Calu3 (cell line): ENCODE data around the gene C6orf136. TPM values are rescaled to one million over a fixed set of nuclear protein-coding genes. Genes with fewer than 3 reads are reported as not detected.

ENCODE experiments used
- BruUV-seq: library from RNA; stranded (reverse); fragments of 400-500 nt; replicated peaks from 2 replicates; lab custom pipeline; 2021; lab: Mats Ljungman, UMichigan
- CTCF ChIA-PET: fragments of 300-600 bp; sonication (Branson Sonifier 250); formaldehyde crosslinking; loops from one replicate; lab custom pipeline; 2022; ENCODE audit warnings: antibody characterized with exemption; lab: Charles Lee
- DNase-seq: peaks from one replicate; pipeline ENCODE4 v3.0.0; 2022
- H3K27ac Mint-ChIP-seq: one replicate; pipeline ENCODE4 v1.8.0; 2022; ENCODE audit warnings: mixed read lengths; ENCODE audit not compliant: unreplicated experiment
- H3K27me3 Mint-ChIP-seq: one replicate; pipeline ENCODE4 v1.8.0; 2022; ENCODE audit warnings: mixed read lengths; ENCODE audit not compliant: unreplicated experiment
- H3K36me3 Mint-ChIP-seq: one replicate; pipeline ENCODE4 v1.8.0; 2022; ENCODE audit warnings: mild to moderate bottlenecking, moderate library complexity, mixed read lengths; ENCODE audit not compliant: insufficient read depth, unreplicated experiment
- H3K4me1 Mint-ChIP-seq: one replicate; pipeline ENCODE4 v1.8.0; 2022; ENCODE audit warnings: mild to moderate bottlenecking, low read depth, mixed read lengths; ENCODE audit not compliant: unreplicated experiment
- H3K4me3 Mint-ChIP-seq: one replicate; pipeline ENCODE4 v1.8.0; 2022; ENCODE audit warnings: mild to moderate bottlenecking, low read depth, moderate library complexity, mixed read lengths; ENCODE audit not compliant: unreplicated experiment
- H3K9me3 Mint-ChIP-seq: one replicate; pipeline ENCODE4 v1.8.0; 2022; ENCODE audit warnings: low read depth, mixed read lengths; ENCODE audit not compliant: unreplicated experiment
- CTCF ChIP-seq: fragments of 200-600 bp; IDR thresholded peaks from one replicate; pipeline ENCODE4 v1.8.0; 2022; ENCODE audit warnings: antibody characterized with exemption; ENCODE audit not compliant: unreplicated experiment
- intact Hi-C: fragments of 100-400 bp; cut with micrococcal nuclease; formaldehyde crosslinking; loops from one replicate; pipeline ENCODE4 v1.10.0; 2022; ENCODE audit not compliant: unreplicated experiment
- total RNA-seq: library from RNA; stranded (reverse); gene quantifications from 2 replicates; pipeline ENCODE4 v1.2.3, GENCODE V29; 2022

The C6orf136 gene
- total RNA-seq, 1 experiment from 2014 or later = 32.4 TPM

DNA sequence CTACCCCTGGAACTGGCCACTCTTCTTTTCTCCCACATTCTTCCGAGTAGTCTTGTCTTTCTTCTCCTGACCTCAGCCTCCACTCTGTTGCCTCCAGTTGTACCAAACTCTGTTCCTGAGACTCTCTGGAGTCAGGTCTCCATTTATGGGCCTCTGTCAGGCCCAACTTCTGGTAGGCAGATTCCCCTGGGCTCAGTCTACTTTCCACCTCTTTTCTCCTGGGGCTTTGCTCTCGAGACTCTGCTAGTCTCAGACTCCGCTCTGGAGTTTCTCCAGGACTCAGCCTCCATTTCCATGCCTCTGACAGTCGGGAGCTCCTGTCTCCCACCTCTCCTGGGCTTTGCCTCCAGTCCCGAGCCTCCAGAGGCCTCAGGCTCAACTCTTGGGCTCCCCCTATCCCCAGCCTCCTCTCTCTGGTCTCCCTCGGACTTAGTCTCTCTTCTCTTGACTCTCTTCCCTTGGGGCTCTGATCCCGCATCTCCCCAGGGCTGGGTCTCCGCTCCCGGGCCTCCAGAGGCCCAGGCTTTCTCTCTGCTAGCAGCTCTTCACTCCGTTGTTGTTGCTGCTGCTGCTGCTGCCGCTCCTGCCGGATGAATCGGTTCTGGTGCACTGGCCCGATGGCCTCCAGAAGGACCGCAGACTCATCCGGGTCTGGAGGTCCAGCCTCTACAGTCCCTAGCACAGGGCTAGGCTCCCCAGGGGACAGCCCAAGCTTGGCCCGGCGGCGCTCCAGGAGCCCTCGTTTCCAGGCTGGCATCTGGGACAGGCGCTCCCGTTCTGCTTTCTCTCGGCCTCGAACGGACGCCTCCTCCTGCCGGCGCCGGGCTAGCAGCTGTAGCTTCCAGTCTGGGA lies 38.5 kb downstream of the C6orf136 start:
- CTCF ChIA-PET = no interaction called here
- TF ChIP-seq CTCF = no peak
- DNase-seq = no peak
- Mint-ChIP-seq H3K27me3 (no peaks in the 10 kb centered on the region), H3K4me1 (peaks cover 87% of the 10 kb centered on the region), H3K4me3 (peak overlapping the region; percentile 78), H3K9me3 (no peaks in the 10 kb centered on the region), H3K36me3 (peaks cover 69% of the 10 kb centered on the region), H3K27ac (peak overlapping the region; percentile 89)
- BruUV-seq = TSS peak; percentile 22
- intact Hi-C loops = no loop called here

GRCh38 chr6:30686009-30686907 lies 39.3 kb downstream of the C6orf136 start, which contains the start of gene PPP1R18:
Gene PPP1R18, minus strand, starts transcription at chr6:30686645. Its CDS starts 627 bp downstream, at chr6:30686018.
- H3K27ac Mint-ChIP-seq = peak within 1 kb of the TSS; percentile 89
- peak within 1 kb of the TSS; percentile 78 for H3K4me3 Mint-ChIP-seq
- H3K27me3 Mint-ChIP-seq = no peaks in the 10 kb centered on the region
- BruUV-seq = no TSS peak
- intact Hi-C loops = no loop called here
- CTCF ChIA-PET = no interaction called here
- peaks cover 88% of the 10 kb centered on the region for H3K4me1 Mint-ChIP-seq
- TF ChIP-seq CTCF = no peak
- peak; percentile 63 for DNase-seq
- peaks cover 70% of the 10 kb centered on the region for H3K36me3 Mint-ChIP-seq
- H3K9me3 Mint-ChIP-seq = no peaks in the 10 kb centered on the region

GRCh38 chr6:30686908-30687658 lies 40.1 kb downstream of the C6orf136 start:
- Mint-ChIP-seq H3K4me3 (peak overlapping the region; percentile 78), H3K27ac (peak overlapping the region; percentile 89), H3K4me1 (peaks cover 88% of the 10 kb centered on the region), H3K27me3 (no peaks in the 10 kb centered on the region), H3K9me3 (no peaks in the 10 kb centered on the region), H3K36me3 (peaks cover 69% of the 10 kb centered on the region)
- CTCF ChIA-PET = interaction anchor here (1.0 to 2.8 kb wide), 3 partner anchors 8 to 35 kb away, joined by 3 to 7 read pairs (median 7); no protein-coding TSS in a partner anchor
- TF ChIP-seq CTCF = no peak
- peak; percentile 88 for DNase-seq
- BruUV-seq = no TSS peak
- intact Hi-C loops = no loop called here
